NAMALWA (cell line): ENCODE results near the gene HEBP2.
A peak's percentile ranks its signal among the peaks of the same experiment; 100 is the strongest.

Experiments used
- DNase-seq: peaks from one replicate; pipeline ENCODE4 v3.0.0-alpha.2; 2015; ENCODE audit warnings: low spot score

HEBP2 gene

DNA sequence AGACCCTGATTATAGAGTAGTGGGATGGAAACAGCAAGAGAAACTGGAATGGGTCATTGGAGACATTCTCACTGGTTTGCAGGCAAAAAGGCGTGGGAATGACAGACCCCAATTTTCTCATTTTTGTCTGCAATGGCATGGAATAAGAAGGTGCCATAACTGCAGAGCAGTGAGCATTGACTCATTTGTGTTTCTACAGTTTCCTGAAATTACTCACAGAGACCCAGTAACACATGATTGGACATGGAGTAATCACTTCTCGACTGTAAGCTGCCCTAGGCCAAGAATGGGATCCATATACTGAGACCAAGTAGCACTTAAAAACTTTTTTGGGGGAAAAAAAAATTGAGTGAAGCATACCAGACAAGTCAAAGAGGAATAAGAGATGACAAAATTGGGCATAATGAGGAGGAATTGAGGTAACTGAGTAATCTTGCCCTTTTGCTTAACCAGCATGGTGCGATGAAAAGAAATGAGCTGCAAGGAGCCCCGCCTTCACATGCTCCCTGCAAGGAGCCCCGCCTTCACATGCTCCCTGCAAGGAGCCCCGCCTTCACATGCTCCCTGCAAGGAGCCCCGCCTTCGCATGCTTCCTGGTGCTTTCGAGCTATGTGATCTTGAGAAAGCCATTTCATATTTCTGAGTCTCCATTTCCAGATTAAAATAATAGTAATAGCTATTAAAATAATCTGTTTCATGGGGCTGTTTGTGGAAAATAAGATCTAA, 51.1 kb downstream of the HEBP2 start:
- DNase-seq = no peak

DNA sequence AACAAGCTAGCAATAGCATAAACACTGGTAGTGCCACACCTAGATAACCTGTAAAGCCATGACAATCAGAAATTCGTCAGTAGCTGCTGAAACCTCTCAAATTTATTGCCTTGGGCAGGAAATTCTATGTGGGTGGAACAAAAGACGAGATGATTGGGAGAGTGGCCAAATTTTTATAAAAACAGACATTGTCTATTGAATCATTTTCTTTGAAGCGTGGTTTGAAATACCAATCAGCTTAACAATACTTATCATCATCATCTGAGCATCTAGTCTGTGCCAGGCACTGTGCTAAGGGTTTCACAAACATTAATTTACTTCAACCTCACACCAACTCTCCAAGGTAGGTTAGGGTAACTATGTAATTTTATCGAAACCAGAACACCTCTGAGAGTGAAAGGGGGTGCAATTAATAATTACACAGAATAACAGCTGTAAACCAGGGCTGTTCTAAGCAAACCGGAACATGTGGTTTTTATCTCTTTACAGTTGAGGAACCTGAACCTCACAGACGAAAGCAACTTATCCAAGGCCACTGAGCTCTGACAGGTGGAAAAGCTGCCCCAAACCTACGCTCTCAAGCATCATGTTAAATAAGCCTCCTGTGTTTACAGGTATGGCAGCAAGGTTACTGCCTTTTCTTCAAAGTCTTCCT, 51.9 kb downstream of the HEBP2 start:
- peak; percentile 11 for DNase-seq

DNA sequence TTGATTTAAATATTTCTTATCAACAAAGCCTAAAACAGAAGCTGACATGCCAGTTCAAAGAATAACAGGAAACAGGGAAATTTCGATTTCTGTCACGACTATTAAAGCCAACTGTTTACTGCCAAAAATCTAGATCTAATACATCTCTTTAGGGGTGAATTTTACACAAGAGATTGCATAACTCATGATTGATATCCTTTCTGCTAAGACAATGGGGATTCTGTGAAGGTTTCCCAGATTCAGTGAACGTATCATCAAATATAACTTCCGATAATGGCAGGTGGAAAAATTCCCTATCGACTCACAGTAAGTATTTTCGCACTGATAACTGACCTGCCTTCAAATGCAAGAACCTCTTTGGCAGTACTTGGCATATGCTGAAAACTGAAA, 52.4 kb downstream of the HEBP2 start:
- no peak for DNase-seq

DNA sequence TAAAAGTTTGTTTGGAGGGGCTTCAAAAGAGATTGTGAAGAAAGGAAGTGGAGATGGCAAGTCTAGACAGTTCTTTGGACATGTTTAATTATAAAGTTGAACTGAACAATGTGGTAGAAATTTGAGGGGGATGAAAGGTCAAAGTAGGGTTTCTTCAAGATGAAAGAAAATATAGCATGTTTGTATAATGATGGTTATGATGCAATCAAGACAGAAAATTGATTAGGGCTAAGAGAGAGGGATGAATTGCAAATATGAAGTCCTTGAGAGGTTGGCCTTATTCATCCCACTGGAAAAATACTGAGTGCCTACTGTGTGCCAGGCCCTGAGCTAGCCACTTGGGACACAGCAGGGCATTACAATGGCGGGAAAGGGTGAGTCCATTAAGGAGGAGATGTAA, 57.6 kb downstream of the HEBP2 start:
- DNase-seq = no peak

DNA sequence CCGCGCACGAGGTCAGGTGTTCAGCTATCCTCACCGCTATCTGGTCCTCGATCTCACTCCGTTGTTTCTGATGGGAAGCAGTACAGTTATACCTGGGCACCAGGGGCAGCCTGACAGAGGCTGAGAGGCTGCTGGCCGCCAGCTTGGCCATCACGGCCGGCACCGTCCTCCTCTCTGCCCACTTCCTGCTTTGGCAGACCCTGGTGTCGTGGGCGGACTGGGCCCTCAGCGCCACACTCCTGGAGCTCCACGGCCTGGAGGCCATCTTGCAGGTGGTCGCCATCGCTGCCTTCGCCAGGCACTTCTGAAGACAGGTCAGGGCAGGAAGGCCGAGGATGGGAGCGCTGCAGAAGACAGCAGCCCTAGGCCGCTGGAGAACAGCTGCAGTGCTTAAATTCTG, 60.1 kb downstream of the HEBP2 start:
- no peak for DNase-seq

DNA sequence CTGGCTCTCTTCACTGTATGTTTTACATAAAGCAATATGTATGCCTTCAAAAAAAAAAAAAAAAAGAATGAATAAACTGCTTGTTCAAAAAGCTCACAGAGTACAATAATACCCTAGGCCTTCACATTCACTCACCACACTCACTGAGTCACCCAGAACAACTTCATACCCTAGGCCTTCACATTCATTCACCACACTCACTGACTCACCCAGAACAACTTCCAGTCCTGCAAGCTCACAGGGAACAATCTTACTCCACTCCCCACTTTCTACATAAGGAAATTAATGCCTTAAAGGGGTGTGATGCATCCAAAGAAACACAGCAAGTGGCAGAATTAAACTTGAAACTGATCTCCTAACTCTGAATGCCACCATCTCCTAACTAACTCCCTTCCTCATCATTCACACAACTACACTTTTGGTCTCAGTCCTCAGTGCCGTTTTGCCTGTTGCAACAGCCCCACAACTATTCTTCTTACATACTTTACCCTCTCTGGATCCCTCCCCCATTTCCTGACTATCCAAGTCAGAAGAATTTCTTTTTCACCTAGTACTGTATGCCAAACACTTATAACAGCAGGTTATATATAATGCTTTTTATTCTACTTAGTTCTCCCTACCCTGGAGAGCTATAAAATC, 61.1 kb downstream of the HEBP2 start:
- no peak for DNase-seq

DNA sequence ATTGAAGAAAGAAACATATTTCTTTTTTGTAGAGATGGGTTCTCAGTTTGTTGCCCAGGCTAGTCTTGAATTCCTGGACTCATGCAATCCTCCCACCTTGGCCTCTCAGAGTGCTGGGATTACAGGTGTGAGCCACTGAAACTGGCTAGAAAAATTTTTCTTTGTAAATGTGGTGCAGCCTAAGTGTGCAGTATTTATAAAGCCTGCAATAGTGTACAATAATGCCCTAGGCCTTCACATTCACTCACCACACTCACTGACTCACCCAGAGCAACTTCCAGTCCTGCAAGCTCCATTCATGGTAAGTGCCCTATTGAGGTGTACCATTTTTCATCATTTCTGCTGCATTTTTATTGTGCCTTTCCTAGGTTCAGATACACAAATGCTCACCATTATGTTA, 63.9 kb downstream of the HEBP2 start:
- no peak for DNase-seq

DNA sequence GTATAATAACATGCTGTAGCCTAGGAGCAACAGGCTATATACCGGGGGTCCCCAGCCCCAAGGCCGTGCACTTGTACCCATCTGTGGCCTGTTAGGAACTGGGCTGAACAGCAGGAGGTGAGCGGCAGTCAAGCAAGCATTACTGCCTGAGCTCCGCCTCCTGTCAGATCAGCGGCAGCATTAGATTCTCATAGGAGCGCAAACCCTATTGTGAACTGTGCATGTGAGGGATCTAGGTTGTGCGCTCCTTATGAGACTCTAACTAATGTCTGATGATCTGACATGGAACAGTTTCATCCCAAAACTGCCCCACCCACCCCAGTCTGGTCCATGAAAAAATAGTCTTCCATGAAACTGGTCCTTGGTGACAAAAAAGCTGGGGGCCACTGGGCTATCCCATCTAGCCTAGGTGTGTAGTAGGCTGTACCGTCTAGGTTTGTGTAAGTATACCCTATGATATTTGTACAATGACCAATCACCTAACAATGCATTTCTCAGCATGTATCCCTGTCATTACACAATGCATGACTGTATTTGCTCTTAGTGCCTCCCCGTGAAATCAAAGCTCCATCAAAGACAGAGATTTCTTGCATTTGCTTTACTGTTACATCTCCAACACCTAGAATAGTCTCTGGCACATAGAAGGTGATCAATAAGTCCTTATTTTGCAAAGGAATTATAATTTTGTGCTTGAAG, 64.4 kb downstream of the HEBP2 start:
- no peak for DNase-seq
